GM19372 (cell line): ENCODE measurements around the gene MSI2.

Source experiments
- ATAC-seq: cut with Tn5 transposase; IDR thresholded peaks from one replicate; pipeline ENCODE4 v1.9.1; 2021; ENCODE audit warnings: mild to moderate bottlenecking, low read depth, moderate library complexity; ENCODE audit not compliant: unreplicated experiment

MSI2 gene

GRCh38 chr17:57425431-57425830, 169.1 kb downstream of the MSI2 start:
- ATAC-seq, result no peak

DNA sequence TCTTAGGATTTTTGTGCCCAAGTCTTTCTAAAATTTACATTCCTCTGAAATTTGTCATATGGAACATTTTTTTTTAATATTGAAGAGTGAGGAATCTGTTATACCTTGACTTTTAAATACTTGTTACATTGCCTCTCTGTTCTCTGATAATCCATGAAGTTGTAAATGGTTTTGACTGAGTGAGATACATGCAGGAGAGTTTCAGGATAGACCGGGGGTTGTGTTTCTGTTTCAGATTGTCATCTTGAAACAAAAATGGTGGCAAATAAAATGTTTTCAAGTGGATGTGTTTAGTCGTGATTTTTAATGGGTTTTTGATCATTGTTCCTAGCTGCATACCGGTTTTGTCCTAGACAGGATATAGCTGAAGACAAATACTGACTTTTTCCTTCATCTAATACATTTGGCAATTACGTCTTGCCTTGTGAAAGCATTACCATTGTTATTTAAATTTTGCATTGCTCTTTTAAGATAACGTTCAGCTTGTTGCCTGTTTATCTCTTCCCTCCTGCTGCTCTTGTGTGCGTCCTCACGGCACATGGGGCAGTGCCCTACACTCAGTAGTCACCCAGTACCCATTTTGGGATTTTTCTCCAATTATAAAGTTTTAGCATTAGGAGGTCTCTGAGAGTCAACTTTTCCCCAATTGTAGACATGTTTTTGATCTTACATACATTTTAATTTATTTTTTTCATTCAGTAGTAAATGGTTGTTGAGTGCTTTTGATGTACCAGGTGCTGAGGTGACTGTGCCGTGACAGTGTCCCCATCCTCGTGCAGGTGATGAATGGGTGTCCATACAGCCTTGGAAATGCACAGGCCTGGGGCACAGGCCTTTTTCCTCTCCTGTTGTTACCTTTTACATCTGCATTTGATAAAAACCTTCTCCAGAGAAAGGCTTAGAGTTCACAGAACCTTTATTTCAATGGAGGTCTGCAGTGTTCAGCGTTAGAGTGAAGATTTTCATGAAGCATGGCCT, 169.9 kb downstream of the MSI2 start:
- no peak for ATAC-seq

DNA sequence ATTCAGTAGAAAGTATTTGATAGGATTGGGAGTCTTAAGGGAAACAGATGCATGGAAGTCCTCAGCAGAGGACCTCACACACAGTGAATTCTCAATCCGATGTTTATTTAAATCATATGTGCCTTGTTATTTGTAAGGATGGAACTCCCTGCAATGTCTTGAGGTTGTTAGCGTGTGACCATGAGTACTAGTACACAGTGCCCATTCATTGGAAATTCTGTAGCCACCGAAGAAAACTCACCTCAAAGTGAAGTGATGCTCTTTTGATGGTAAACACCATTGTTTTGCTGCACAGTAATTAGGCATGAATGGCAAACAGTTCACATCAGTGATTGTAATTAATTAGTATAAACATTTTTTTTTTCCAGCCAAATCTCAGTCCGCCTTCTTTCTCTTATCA, 173.6 kb downstream of the MSI2 start:
- ATAC-seq, result no peak

DNA sequence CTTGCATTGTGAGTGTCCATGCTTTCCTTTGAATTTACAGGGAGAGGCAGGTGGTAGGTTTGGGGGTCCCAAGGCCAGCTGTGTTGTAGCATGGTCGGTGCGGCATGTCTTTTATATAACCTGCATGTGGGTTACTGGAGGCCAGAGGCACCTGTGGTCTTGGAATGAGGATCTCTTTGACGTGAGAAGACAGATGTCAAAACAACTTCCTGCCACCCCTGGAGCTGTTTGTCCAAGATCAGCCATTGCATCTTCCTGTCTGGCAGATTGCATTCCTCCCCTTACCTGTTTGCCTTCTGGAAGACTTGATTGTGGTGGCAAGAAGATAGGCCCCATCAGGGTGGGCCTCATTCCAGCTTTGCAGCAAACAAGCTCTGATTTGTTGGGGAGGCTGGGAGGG, 175.1 kb downstream of the MSI2 start:
- ATAC-seq, result no peak

DNA sequence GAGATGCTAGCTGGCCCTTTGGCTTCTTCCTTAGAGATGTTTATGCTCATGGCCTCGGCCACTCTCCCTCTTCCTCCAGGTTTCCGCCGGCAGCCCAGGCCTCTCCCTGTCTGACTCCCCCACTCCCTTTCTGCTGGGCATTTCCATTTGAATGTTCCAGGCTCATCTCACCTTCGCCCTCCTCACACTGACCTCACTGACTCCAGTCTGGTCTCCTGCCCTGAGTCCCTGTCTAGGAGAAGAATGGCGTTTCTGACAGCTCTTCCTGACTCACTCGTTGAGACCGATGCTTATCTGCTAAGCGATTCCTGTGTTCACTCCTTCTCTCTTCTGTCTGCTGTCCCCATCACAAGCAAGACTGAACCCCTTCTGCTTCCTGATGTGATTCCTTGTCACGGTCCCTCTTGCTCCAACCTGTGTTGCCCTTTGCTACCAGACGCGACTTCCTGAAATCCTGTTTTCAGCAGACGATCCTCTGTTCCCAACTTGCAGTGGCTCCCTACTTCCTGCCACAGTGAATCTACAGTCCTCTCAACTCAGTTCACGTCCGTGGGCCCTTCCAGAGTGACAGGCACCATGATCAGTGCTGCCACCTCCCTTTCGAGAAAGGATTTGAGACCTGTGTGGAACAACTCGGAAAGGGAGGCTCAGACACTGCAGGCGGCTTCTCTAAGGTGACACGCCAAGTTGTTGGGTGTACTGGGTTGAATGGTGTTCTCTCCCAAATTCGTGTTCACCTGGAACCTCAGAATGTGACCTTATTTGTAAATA, 176.4 kb downstream of the MSI2 start:
- ATAC-seq, result no peak

- no peak for ATAC-seq
Observed at GRCh38 chr17:57433452-57433851, 177.1 kb downstream of the MSI2 start.

GRCh38 chr17:57434361-57434760, 178.0 kb downstream of the MSI2 start:
- no peak for ATAC-seq

DNA sequence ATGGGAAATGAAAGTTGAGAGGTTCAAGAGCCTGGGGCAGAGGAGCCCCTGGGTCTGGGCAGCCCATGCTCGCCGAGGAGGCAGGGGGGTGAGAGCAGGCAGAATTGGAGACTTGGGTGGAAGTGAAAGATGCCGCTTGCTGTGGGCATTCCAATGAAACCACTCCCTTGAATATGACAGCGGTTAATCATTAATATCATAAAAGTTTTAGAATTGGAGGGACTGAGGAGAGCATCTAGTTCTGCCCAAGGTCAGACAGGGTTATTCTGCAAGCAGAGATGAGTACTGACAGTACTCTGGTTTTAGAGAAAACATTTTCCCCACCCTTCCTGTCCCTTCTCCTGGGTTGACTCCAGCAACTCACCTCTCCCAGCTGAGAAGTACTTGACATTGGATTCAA, 180.2 kb downstream of the MSI2 start:
- ATAC-seq, result no peak

- no peak for ATAC-seq
Observed at GRCh38 chr17:57438066-57438731, 181.9 kb downstream of the MSI2 start.

- no peak for ATAC-seq
Observed at GRCh38 chr17:57439651-57440050, 183.3 kb downstream of the MSI2 start.

GRCh38 chr17:57440522-57441269, 184.4 kb downstream of the MSI2 start:
- no peak for ATAC-seq

GRCh38 chr17:57441270-57441600, 184.9 kb downstream of the MSI2 start:
- ATAC-seq, result no peak

DNA sequence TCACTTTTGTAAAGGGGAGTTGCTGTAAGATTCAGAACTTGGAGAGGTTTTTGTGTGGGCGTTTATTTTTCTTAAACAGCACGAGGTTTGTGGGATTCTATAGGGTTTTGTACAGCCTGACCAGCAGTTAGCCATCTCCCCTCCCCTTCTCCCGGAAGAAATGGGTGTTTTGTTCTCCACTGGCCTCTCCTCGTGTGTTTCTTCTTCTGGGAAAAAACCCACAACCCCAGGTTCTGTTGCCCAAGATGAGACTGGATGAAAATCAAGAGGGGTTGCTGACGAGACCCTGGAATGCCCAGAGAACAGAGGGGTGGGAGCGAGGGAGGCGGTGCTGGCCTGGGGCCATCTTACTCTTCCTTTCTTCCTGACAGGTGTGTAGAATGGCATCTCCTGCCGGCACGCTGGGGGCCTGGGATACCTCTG, 186.1 kb downstream of the MSI2 start:
- no peak for ATAC-seq

GRCh38 chr17:57442914-57443571, 186.7 kb downstream of the MSI2 start:
- ATAC-seq, result no peak

DNA sequence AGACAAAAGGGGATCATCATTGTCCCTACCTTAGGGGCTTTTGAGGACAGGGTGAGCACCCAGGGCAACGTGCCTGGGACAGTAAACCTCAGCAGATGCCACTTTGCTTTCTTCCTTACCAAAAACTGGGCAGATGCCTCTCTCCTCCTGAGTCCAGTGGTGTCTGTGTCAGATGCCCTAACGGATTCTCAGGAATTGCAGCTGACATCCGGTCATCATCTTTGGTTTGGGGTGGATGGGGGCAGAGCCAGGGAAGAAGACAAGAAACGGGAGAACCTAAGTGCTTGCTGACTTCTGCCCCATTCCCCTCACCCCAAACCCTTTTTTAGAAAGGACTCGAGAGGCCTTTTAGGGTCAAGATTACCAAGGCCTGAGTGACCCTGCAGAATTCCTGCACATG, 187.5 kb downstream of the MSI2 start:
- no peak for ATAC-seq

GRCh38 chr17:57444682-57445450, 188.5 kb downstream of the MSI2 start:
- no peak for ATAC-seq

- ATAC-seq, result no peak
Observed at GRCh38 chr17:57445772-57446472, 189.6 kb downstream of the MSI2 start.

- no peak for ATAC-seq
Observed at GRCh38 chr17:57447357-57447989, 191.2 kb downstream of the MSI2 start.
